ENCODE data around the gene MTFR1L. TPM values are rescaled to one million over a fixed set of nuclear protein-coding genes. Genes with fewer than 3 reads are reported as not detected.

Gene MTFR1L
- total RNA-seq, 5 donors from 2014 or later (not counting 1 experiment from before 2014, with no cell fraction given), result 39.6 to 48.1 (median 41.6) TPM

DNA sequence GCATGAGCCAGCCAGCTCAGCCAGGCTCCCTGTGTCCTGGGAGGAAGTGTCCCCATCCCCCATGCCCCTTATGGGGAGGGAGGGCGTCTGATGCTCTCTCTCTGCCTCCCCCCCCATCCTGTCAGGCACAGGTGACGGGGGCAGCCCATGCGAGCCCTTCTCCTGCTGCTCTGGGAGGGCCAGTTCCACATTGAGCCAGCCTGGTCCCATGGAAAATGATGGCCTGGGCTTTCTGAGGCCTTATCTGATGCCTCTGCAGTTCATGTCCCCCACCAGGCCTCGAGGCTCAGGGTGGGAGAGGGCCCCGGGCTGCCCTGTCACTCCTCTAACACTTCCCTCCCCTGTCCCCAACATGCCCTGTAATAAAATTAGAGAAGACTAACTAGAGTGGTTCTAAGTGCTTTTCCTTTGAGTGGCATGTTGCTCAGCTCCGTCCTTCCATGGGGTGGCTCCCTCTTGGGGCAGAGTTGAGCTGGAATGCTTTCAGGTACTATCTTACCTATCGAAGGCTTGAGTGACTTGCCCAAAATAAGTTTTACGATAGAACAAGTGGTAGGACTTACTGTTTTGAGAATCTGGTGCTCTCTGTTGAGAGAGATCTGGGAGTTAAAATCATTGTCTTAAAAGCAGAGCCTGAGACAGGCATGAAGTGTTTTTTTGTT, 1.8 kb upstream of the MTFR1L start:
- DNase-seq (no peak), ATAC-seq (replicated peaks in 1 of 4) (no peak)
- no peaks in the 10 kb centered on the region for H3K27me3 Mint-ChIP-seq
- H3K36me3 ChIP-seq (ENCODE audit: control insufficient read depth in 2 of 2, extremely low read depth in 1 of 2, insufficient read depth in 1 of 2, low read length in 1 of 2), result peaks cover 6 to 17% of the 10 kb centered on the region in 2 donors
- H3K4me3 Mint-ChIP-seq, result peak overlapping the region; percentile 86 to 95 (median 92)
- no peak overlapping the region for H3K4me3 ChIP-seq (ENCODE audit: control insufficient read depth in 1 of 2, extremely low read depth in 1 of 2, low read length in 1 of 2)
- CTCF ChIA-PET, result interaction anchor here in 1 of 2 donors (0.7 kb wide), 1 partner anchor 251 kb away, joined by 3 read pairs; no protein-coding TSS in a partner anchor
- POLR2A ChIA-PET, result interaction anchor here in 1 of 2 donors (0.6 kb wide), 1 partner anchor 796 kb away, joined by 6 read pairs; no protein-coding TSS in a partner anchor
- WGBS (ENCODE audit: insufficient coverage), result 96% methylated on average over 3 of the region's 8 CpGs
- peaks cover 14 to 45% of the 10 kb centered on the region in 2 experiments for H3K4me1 ChIP-seq (ENCODE audit: control insufficient read depth in 1 of 2, extremely low read depth in 1 of 2, insufficient read depth in 2 of 2, low read length in 2 of 2)
- H3K27ac Mint-ChIP-seq, result peak overlapping the region; percentile 94 to 97
- no peaks in the 10 kb centered on the region for H3K9me3 Mint-ChIP-seq
- H3K9me3 ChIP-seq, result no peaks in the 10 kb centered on the region
- H3K36me3 Mint-ChIP-seq, result peaks cover 11% of the 10 kb centered on the region
- H3K27me3 ChIP-seq (replicated peaks in 1 of 2; ENCODE audit: control insufficient read depth in 2 of 2, extremely low read depth in 1 of 2, insufficient read depth in 2 of 2, low read length in 1 of 2), result no peaks in the 10 kb centered on the region
- peaks cover 31 to 45% (median 38%) of the 10 kb centered on the region in 3 donors for H3K4me1 Mint-ChIP-seq
- H3K27ac ChIP-seq (ENCODE audit: low read length), result no peak overlapping the region

DNA sequence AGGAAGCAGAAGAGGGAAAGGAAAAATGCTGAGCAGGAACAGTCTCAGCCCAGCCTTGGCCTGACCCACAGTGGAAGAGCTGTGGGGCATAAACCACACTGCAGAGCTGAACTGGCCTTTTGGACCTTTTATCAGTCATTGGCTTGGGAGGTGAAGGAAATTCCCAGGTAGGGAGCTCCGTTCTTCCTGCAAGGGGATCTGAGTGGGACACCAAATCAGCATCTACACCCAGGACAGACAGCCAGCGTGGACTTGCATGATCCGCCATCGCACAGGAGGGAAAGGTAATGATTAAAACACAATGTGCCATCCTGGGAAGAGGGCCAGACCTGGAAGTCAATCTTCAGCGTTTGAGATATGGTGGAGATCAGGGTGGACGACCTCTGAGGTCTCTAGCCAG, 1.2 kb upstream of the MTFR1L start:
- Histone ChIP-seq H3K36me3 (ENCODE audit: control insufficient read depth in 2 of 2, extremely low read depth in 1 of 2, insufficient read depth in 1 of 2, low read length in 1 of 2) (peaks cover 2 to 12% of the 10 kb centered on the region in 2 donors), H3K4me1 (ENCODE audit: control insufficient read depth in 1 of 2, extremely low read depth in 1 of 2, insufficient read depth in 2 of 2, low read length in 2 of 2) (peaks cover 14 to 45% of the 10 kb centered on the region in 2 experiments), H3K27ac (ENCODE audit: low read length) (no peak overlapping the region), H3K9me3 (no peaks in the 10 kb centered on the region), H3K4me3 (ENCODE audit: control insufficient read depth in 1 of 2, extremely low read depth in 1 of 2, low read length in 1 of 2) (no peak overlapping the region), H3K27me3 (replicated peaks in 1 of 2; ENCODE audit: control insufficient read depth in 2 of 2, extremely low read depth in 1 of 2, insufficient read depth in 2 of 2, low read length in 1 of 2) (no peaks in the 10 kb centered on the region)
- H3K36me3 Mint-ChIP-seq, result peaks cover 9% of the 10 kb centered on the region
- H3K27ac Mint-ChIP-seq, result peak overlapping the region; percentile 94 to 97
- DNase-seq, result no peak
- H3K27me3 Mint-ChIP-seq, result no peaks in the 10 kb centered on the region
- peak overlapping the region; percentile 86 to 95 (median 92) for H3K4me3 Mint-ChIP-seq
- peaks cover 31 to 45% (median 38%) of the 10 kb centered on the region in 3 donors for H3K4me1 Mint-ChIP-seq
- ChIA-PET POLR2A (interaction anchor here in 1 of 2 donors (0.6 kb wide), 1 partner anchor 797 kb away, joined by 6 read pairs; no protein-coding TSS in a partner anchor), CTCF (interaction anchor here in 1 of 2 donors (0.7 kb wide), 1 partner anchor 252 kb away, joined by 3 read pairs; no protein-coding TSS in a partner anchor)
- H3K9me3 Mint-ChIP-seq, result no peaks in the 10 kb centered on the region
- no peak for ATAC-seq (replicated peaks in 1 of 4)
- WGBS (ENCODE audit: insufficient coverage), result 88% methylated on average over 4 of the region's 6 CpGs

DNA sequence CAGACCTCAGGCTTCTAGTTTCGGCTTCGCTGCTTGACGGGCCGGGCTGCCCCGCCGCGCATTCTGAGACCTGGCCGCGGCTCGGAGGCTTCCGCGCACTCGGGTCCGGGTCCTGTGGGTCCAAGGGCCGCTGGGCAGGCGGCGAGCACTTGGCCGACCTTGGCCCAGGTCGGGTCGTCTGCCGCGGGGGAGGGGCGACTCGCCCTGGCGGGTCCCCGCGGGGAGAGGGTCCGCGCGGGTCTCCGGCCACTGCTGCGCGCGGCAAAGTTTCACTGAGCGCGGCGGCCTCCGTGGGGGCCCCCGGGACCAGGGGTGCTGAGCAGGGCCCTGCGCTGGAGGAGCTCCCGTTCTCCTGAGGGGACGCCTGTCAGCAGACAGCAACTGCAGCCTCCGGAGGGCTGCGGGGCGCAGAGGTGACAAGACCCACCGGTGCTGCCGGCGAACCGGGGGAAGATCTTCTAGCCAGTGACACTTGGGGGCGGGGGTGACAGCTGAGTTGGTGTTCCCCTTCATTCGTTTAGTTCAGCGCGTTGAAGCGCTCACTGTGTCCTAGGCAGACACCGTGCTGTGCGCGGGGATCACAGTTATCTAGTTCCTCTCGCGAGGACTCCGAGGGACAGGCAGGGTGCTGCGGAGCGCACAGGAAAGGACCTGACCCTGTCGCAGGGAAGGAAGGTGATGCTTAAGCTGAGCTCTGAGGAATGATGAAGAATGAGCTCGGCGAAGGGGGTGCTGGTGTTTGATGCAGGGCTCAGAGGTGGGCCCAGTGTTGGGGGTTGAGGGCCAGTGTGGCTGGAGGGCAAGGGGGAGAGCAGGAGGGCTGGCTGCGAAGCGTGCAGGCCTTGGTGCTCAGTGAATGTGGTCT, 725 bp downstream of the MTFR1L start:
- Histone ChIP-seq H3K4me3 (ENCODE audit: control insufficient read depth in 1 of 2, extremely low read depth in 1 of 2, low read length in 1 of 2) (peak overlapping the region; percentile 88 to 96), H3K4me1 (ENCODE audit: control insufficient read depth in 1 of 2, extremely low read depth in 1 of 2, insufficient read depth in 2 of 2, low read length in 2 of 2) (peaks cover 14 to 45% of the 10 kb centered on the region in 2 experiments), H3K9me3 (no peaks in the 10 kb centered on the region), H3K27ac (ENCODE audit: low read length) (peak overlapping the region; percentile 87), H3K36me3 (ENCODE audit: control insufficient read depth in 2 of 2, extremely low read depth in 1 of 2, insufficient read depth in 1 of 2, low read length in 1 of 2) (peaks cover 0 to 3% of the 10 kb centered on the region in 2 donors), H3K27me3 (replicated peaks in 1 of 2; ENCODE audit: control insufficient read depth in 2 of 2, extremely low read depth in 1 of 2, insufficient read depth in 2 of 2, low read length in 1 of 2) (no peaks in the 10 kb centered on the region)
- peak overlapping the region; percentile 96 for H3K27ac Mint-ChIP-seq
- peak overlapping the region; percentile 86 to 95 (median 92) for H3K4me3 Mint-ChIP-seq
- ATAC-seq (replicated peaks in 1 of 4) (peak; percentile 68 to 71 (median 68)), DNase-seq (peak; percentile 49 to 85 (median 75))
- no peaks in the 10 kb centered on the region for H3K27me3 Mint-ChIP-seq
- H3K4me1 Mint-ChIP-seq, result peaks cover 31 to 45% (median 38%) of the 10 kb centered on the region in 3 donors
- POLR2A ChIA-PET, result interaction anchor here in 1 of 2 donors (1.2 kb wide), 1 partner anchor 389 kb away, joined by 9 read pairs; no protein-coding TSS in a partner anchor
- under 1% methylated on average over 63 of the region's 67 CpGs for WGBS (ENCODE audit: insufficient coverage)
- CTCF ChIA-PET, result interaction anchor here (0.5 to 1.3 kb wide), 6 partner anchors 14 to 1045 kb away, joined by 3 to 5 read pairs (median 3); no protein-coding TSS in a partner anchor
- H3K36me3 Mint-ChIP-seq, result peaks cover 5% of the 10 kb centered on the region
- no peaks in the 10 kb centered on the region for H3K9me3 Mint-ChIP-seq

DNA sequence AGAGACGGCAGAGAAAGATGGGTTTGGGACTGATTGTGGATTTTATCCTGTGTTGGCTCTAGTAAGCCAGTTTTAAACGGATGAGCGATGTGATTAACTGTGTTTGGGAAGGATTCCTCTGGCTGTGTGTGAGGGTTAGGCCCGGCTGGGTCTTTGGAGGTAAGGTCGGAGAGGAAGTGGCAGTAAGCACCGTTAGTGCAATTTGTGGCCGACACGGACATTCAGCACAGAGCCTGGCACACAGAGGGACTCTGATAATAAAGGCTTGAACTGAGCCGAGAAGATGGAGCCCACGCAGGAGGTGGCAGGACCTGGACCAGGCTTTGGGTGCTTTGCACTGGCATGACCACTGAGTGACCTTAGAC, 1.3 kb downstream of the MTFR1L start:
- POLR2A ChIA-PET, result no interaction called here
- CTCF ChIA-PET, result no interaction called here
- no peak for DNase-seq
- Histone ChIP-seq H3K36me3 (ENCODE audit: control insufficient read depth in 2 of 2, extremely low read depth in 1 of 2, insufficient read depth in 1 of 2, low read length in 1 of 2) (peaks cover 0 to 3% of the 10 kb centered on the region in 2 donors), H3K4me3 (ENCODE audit: control insufficient read depth in 1 of 2, extremely low read depth in 1 of 2, low read length in 1 of 2) (peak overlapping the region; percentile 88 to 96), H3K27me3 (replicated peaks in 1 of 2; ENCODE audit: control insufficient read depth in 2 of 2, extremely low read depth in 1 of 2, insufficient read depth in 2 of 2, low read length in 1 of 2) (no peaks in the 10 kb centered on the region), H3K4me1 (ENCODE audit: control insufficient read depth in 1 of 2, extremely low read depth in 1 of 2, insufficient read depth in 2 of 2, low read length in 2 of 2) (peaks cover 14 to 45% of the 10 kb centered on the region in 2 experiments), H3K27ac (ENCODE audit: low read length) (peak overlapping the region; percentile 87), H3K9me3 (no peaks in the 10 kb centered on the region)
- H3K4me3 Mint-ChIP-seq, result peak overlapping the region; percentile 86 to 92 (median 90)
- no peak for ATAC-seq (replicated peaks in 1 of 4)
- peaks cover 31 to 45% (median 41%) of the 10 kb centered on the region in 3 donors for H3K4me1 Mint-ChIP-seq
- H3K27ac Mint-ChIP-seq, result peak overlapping the region; percentile 96
- no peaks in the 10 kb centered on the region for H3K9me3 Mint-ChIP-seq
- peaks cover 7% of the 10 kb centered on the region for H3K36me3 Mint-ChIP-seq
- no peaks in the 10 kb centered on the region for H3K27me3 Mint-ChIP-seq
- WGBS (ENCODE audit: insufficient coverage), result 11% methylated on average over 8 of the region's 10 CpGs

DNA sequence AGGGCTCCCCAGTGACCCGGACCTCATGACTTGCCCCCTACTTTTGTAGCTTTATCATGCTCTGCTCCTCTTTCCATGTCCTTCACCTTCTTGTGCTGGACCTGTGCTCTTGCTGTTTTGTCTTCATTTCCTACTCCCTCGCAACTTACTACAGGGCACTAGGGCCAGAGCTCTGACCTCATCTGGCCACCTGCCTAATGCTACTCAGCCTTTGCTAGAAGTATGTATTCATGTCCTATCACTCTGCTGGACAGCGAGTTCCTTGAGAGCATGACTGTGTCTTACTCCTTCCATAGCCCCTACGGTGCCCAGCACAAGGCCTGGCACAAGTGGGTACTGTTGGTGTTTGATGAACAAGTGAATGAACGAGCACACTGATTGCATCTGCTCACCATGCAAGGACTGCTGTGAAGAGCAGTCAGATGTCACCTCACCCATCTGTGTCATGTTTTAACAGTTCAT, 1.9 kb downstream of the MTFR1L start:
- H3K9me3 ChIP-seq, result no peaks in the 10 kb centered on the region
- Mint-ChIP-seq H3K9me3 (no peaks in the 10 kb centered on the region), H3K4me1 (peaks cover 31 to 44% (median 43%) of the 10 kb centered on the region in 3 donors), H3K36me3 (peaks cover 11% of the 10 kb centered on the region), H3K27ac (peak overlapping the region; percentile 96), H3K27me3 (no peaks in the 10 kb centered on the region), H3K4me3 (peak overlapping the region; percentile 86 to 92 (median 90))
- ATAC-seq (replicated peaks in 1 of 4) (no peak), DNase-seq (no peak)
- POLR2A ChIA-PET, result interaction anchor here in 1 of 2 donors (0.7 kb wide), 1 partner anchor 16 kb away, joined by 3 read pairs; no protein-coding TSS in a partner anchor
- H3K27me3 ChIP-seq (replicated peaks in 1 of 2; ENCODE audit: control insufficient read depth in 2 of 2, extremely low read depth in 1 of 2, insufficient read depth in 2 of 2, low read length in 1 of 2), result no peaks in the 10 kb centered on the region
- peak overlapping the region; percentile 87 for H3K27ac ChIP-seq (ENCODE audit: low read length)
- CTCF ChIA-PET, result no interaction called here
- no peak overlapping the region for H3K4me3 ChIP-seq (ENCODE audit: control insufficient read depth in 1 of 2, extremely low read depth in 1 of 2, low read length in 1 of 2)
- peaks cover 4 to 7% of the 10 kb centered on the region in 2 donors for H3K36me3 ChIP-seq (ENCODE audit: control insufficient read depth in 2 of 2, extremely low read depth in 1 of 2, insufficient read depth in 1 of 2, low read length in 1 of 2)
- 91% methylated on average over 4 of the region's 5 CpGs for WGBS (ENCODE audit: insufficient coverage)
- H3K4me1 ChIP-seq (ENCODE audit: control insufficient read depth in 1 of 2, extremely low read depth in 1 of 2, insufficient read depth in 2 of 2, low read length in 2 of 2), result peaks cover 14 to 40% of the 10 kb centered on the region in 2 experiments

DNA sequence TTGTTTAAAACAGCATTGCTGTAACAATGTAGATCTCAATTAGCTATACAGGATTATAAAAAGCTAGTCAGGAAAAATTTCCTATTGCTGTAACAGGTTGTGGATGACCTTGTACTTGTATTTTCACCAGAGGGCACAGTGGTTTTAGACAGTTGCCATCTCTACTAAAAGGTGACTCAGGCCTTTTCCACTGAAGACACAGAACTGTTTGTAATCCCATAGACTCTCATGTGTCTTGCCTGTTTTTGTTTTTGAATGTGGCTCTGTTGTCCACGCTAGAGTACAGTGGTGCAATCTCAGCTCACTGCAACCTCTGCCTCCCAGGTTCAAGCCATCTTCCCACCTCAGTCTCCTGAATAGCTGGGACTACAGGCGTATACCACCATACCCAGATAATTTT, 5.9 kb downstream of the MTFR1L start:
- Mint-ChIP-seq H3K9me3 (no peaks in the 10 kb centered on the region), H3K4me3 (no peak overlapping the region), H3K36me3 (peaks cover 42% of the 10 kb centered on the region), H3K27me3 (no peaks in the 10 kb centered on the region), H3K4me1 (peaks cover 17 to 24% (median 17%) of the 10 kb centered on the region in 3 donors), H3K27ac (no peak overlapping the region)
- H3K4me3 ChIP-seq (ENCODE audit: control insufficient read depth in 1 of 2, extremely low read depth in 1 of 2, low read length in 1 of 2), result no peak overlapping the region
- no peak overlapping the region for H3K27ac ChIP-seq (ENCODE audit: low read length)
- H3K4me1 ChIP-seq (ENCODE audit: control insufficient read depth in 1 of 2, extremely low read depth in 1 of 2, insufficient read depth in 2 of 2, low read length in 2 of 2), result peaks cover 8 to 14% of the 10 kb centered on the region in 2 experiments
- POLR2A ChIA-PET, result no interaction called here
- H3K27me3 ChIP-seq (replicated peaks in 1 of 2; ENCODE audit: control insufficient read depth in 2 of 2, extremely low read depth in 1 of 2, insufficient read depth in 2 of 2, low read length in 1 of 2), result no peaks in the 10 kb centered on the region
- no peak for ATAC-seq (replicated peaks in 1 of 4)
- WGBS (ENCODE audit: insufficient coverage), result no CpG with 5 or more reads among the region's 2 CpGs
- no peak for DNase-seq
- CTCF ChIA-PET, result interaction anchor here in 1 of 2 donors (0.7 kb wide), 1 partner anchor 23 kb away, joined by 3 read pairs; no protein-coding TSS in a partner anchor
- no peaks in the 10 kb centered on the region for H3K9me3 ChIP-seq
- peaks cover 16 to 41% of the 10 kb centered on the region in 2 donors for H3K36me3 ChIP-seq (ENCODE audit: control insufficient read depth in 2 of 2, extremely low read depth in 1 of 2, insufficient read depth in 1 of 2, low read length in 1 of 2)

Data from T-cell (primary cell).